GM12878 (cell line): Measurements from ENCODE around the gene LMCD1. TPM values are rescaled to one million over a fixed set of nuclear protein-coding genes. Genes with fewer than 3 reads are reported as not detected.

Experiments used
- ATAC-seq: fragments of 200-7000 bp; cut with Tn5 transposase; 3 replicates; pipeline ENCODE4 v1.9.1; 2020; ENCODE audit warnings: mild to moderate bottlenecking, moderate library complexity
- BruUV-seq: library from RNA; stranded (reverse); fragments of 400-500 nt; replicated peaks from 2 replicates; lab custom pipeline; 2021; lab: Mats Ljungman, UMichigan
- CTCF ChIA-PET: fragments of 300-600 bp; sonication (Branson Sonifier 250); formaldehyde crosslinking; extraction: SDS; loops from one replicate; lab custom pipeline; 2021; ENCODE audit warnings: inconsistent platforms; lab: Yijun Ruan, JAX
- POLR2A ChIA-PET: fragments of 350-600 bp; formaldehyde crosslinking; extraction: SDS; loops from one replicate; lab custom pipeline; 2021; ENCODE audit warnings: inconsistent platforms; lab: Charles Lee
- RAD21 ChIA-PET: fragments of 300-600 bp; sonication (Branson Sonifier 250); formaldehyde crosslinking; loops from one replicate; lab custom pipeline; 2023; ENCODE audit warnings: antibody characterized with exemption; ENCODE audit not compliant: unreplicated experiment; lab: Charles Lee
- SMC1A ChIA-PET: fragments of 300-600 bp; sonication (Branson Sonifier 250); formaldehyde crosslinking; loops from one replicate; lab custom pipeline; 2023; ENCODE audit not compliant: unreplicated experiment, uncharacterized antibody; lab: Charles Lee
- DNase-seq: peaks from one replicate; pipeline ENCODE4 v3.0.0-alpha.2; 2011; ENCODE audit warnings: low read depth, low spot score
- FAIRE-seq: peaks from 3 replicates; lab custom pipeline; 2011; peaks lifted over from hg19 to GRCh38; lab: Jason Lieb, UNC
- H2AFZ ChIP-seq: 2 replicates; pipeline ENCODE4 v1.6.0; 2011; ENCODE audit warnings: low read depth, low read length, control low read depth; ENCODE audit not compliant: control insufficient read depth
- H3K27ac ChIP-seq: 2 replicates; pipeline ENCODE4 v1.5.1; 2011; ENCODE audit warnings: control low read depth; ENCODE audit not compliant: control insufficient read depth, insufficient read depth
- H3K27me3 ChIP-seq, 2 experiments: replicated peaks in 1 of 2; 2 replicates each; pipeline versions ENCODE4 v1.6.0 to v1.6.1; 2011; ENCODE audit warnings: low read length in 1 of 2; ENCODE audit not compliant: control insufficient read depth in 2 of 2, insufficient read depth in 2 of 2
- H3K36me3 ChIP-seq, 2 experiments: 2 replicates each; pipeline ENCODE4 v1.5.1; 2011; ENCODE audit warnings: low read length in 1 of 2; ENCODE audit not compliant: control insufficient read depth in 2 of 2, insufficient read depth in 2 of 2
- H3K4me1 ChIP-seq: 2 replicates; pipeline ENCODE4 v1.6.1; 2011; ENCODE audit warnings: mild to moderate bottlenecking, low read length, moderate library complexity, mixed read lengths; ENCODE audit not compliant: control insufficient read depth, insufficient read depth
- H3K4me2 ChIP-seq: 2 replicates; pipeline ENCODE4 v1.6.0; 2011; ENCODE audit warnings: control low read depth; ENCODE audit not compliant: control insufficient read depth, insufficient read depth
- H3K4me3 ChIP-seq: fragments of 200-600 bp; sonication (generic); 2 replicates; pipeline ENCODE4 v1.5.1; 2016
- H3K79me2 ChIP-seq: 2 replicates; pipeline ENCODE4 v1.6.0; 2011; ENCODE audit warnings: low read length; ENCODE audit not compliant: control insufficient read depth, insufficient read depth
- H3K9ac ChIP-seq: 2 replicates; pipeline ENCODE4 v1.8.0; 2011; ENCODE audit warnings: low read length, control low read depth, mixed read lengths; ENCODE audit not compliant: control insufficient read depth, insufficient read depth
- H3K9me3 ChIP-seq: replicated peaks from 3 replicates; pipeline ENCODE4 v1.5.1; 2011; ENCODE audit warnings: mild to moderate bottlenecking, low read length; ENCODE audit not compliant: control insufficient read depth, insufficient read depth
- H4K20me1 ChIP-seq: 2 replicates; pipeline ENCODE4 v1.6.0; 2011; ENCODE audit not compliant: control insufficient read depth, insufficient read depth
- GATAD2B ChIP-seq: fragments of 450-650 bp; conservative IDR thresholded peaks from 2 replicates; pipeline ENCODE4 v1.6.1; 2017; ENCODE audit warnings: low read depth, mild to moderate bottlenecking, moderate library complexity
- WRNIP1 ChIP-seq: IDR thresholded peaks from 2 replicates; pipeline ENCODE4 v1.6.1; 2011; ENCODE audit warnings: low read depth, low read length, improper control_type of control experiment, borderline replicate concordance
- ZNF687 ChIP-seq: fragments of 450-650 bp; IDR thresholded peaks from 2 replicates; pipeline ENCODE4 v1.6.1; 2017; ENCODE audit warnings: mild to moderate bottlenecking, moderate library complexity
- WGBS: methylation state at CpG from one replicate; pipeline ENCODE4 v1.1.6; 2016; ENCODE audit warnings: low lambda C conversion rate; ENCODE audit not compliant: insufficient replicate concordance, insufficient coverage; ENCODE audit errors: missing lambda C conversion rate; 5-methylcytosine and 5-hydroxymethylcytosine counted together
- in situ Hi-C: fragments of 300-500 bp; cut with MboI; formaldehyde crosslinking; loops from 9 replicates; pipeline ENCODE4 v1.14.3; 2018; ENCODE audit warnings: mixed read lengths
- intact Hi-C: fragments of 100-400 bp; cut with micrococcal nuclease; formaldehyde crosslinking; loops from one replicate; pipeline ENCODE4 v1.14.2; 2022; ENCODE audit not compliant: unreplicated experiment
- polyA plus RNA-seq, 11 experiments: library from polyadenylated mRNA; depleted of rRNA in 4 of 11; unstranded in 6 of 11; stranded (reverse) in 5 of 11; fragments of >200 nt; fragmentation: Nextera tagmentation in 4 of 11; fragmentation: Illumina TruSeq in 1 of 11; extraction: Ambion mirVana in 4 of 11; extraction: Trizol in 1 of 11; gene quantifications; 1 replicate in 1 of 11; 2 replicates in 10 of 11; pipeline versions ENCODE4 v1.2.1 to v1.2.3, GENCODE V29; 2011 to 2016; ENCODE audit warnings: inconsistent platforms in 2 of 11, missing spikeins in 2 of 11, low read depth in 1 of 11
- total RNA-seq, 4 experiments: library from RNA; depleted of rRNA in 3 of 4; stranded (reverse); fragments of >200 nt in 3 of 4; fragmentation: Illumina TruSeq in 1 of 4; extraction: Trizol in 1 of 4; gene quantifications; 2 replicates each; pipeline versions ENCODE4 v1.2.1 to v1.2.3, GENCODE V29; 2013 to 2021

Gene LMCD1
- total and polyA plus RNA-seq, 10 of the 15 experiments (the other 5 are each of a cell fraction or from before 2014, with no cell fraction given): 0.27 to 6.4 (median 1.7) TPM

- intact Hi-C loops (no loop called here), in situ Hi-C loops (no loop called here)
- no peak overlapping the region for H3K4me2 ChIP-seq
- ATAC-seq: no peak
- BruUV-seq: no TSS peak
- H3K79me2 ChIP-seq: no peaks in the 10 kb centered on the region
- no peaks in the 10 kb centered on the region for H3K27me3 ChIP-seq
- H3K4me1 ChIP-seq: no peaks in the 10 kb centered on the region
- CTCF ChIA-PET: interaction anchor here (0.6 to 1.1 kb wide), 2 partner anchors 15 to 879 kb away, joined by 3 read pairs; partner anchors contain the start of gene LMCD1
- H3K9ac ChIP-seq: no peak overlapping the region
- H2AFZ ChIP-seq: no peak overlapping the region
- no peaks in the 10 kb centered on the region for H4K20me1 ChIP-seq
- no peaks in the 10 kb centered on the region for H3K36me3 ChIP-seq
- RAD21 ChIA-PET: no interaction called here
- SMC1A ChIA-PET: no interaction called here
- no peak overlapping the region for H3K4me3 ChIP-seq
- no peak for DNase-seq
- 29% methylated on average over 3 of the region's 3 CpGs for WGBS
- no peaks in the 10 kb centered on the region for H3K9me3 ChIP-seq
- POLR2A ChIA-PET: no interaction called here
- no peak for TF ChIP-seq GATAD2B
- TF ChIP-seq WRNIP1: no peak
- TF ChIP-seq ZNF687: no peak
- H3K27ac ChIP-seq: no peak overlapping the region
- no peak for FAIRE-seq
Measured at GRCh38 chr3:8486434-8486833, 15.2 kb upstream of the LMCD1 start.
